Limb (tissue), 2 donors: ENCODE data around the gene TARP.

ENCODE experiments used
- DNase-seq, 2 donors: peaks; one replicate each; pipeline ENCODE4 v3.0.0-alpha.2; 2016; ENCODE audit errors: extremely low spot score in 2 of 2

TARP gene

DNA sequence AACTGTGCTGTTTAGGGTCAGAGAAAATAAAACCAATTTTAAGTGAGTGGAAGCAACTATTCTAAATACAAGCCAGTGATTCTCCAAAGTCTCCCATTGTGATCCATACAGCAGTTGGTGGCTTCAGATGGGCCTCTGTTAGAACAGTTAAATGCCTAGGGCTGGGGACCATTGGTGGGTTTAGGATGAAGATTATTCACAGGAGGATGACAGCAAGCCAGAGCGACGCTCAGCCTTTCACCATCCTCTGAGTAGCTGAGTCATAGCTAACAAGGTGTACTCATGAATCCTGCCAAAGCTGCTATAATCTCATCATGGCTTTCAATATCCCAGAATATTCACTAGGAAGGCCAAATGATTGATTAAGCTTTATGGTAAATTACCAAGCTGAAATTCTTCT lies 55.8 kb downstream of the TARP start:
- no peak for DNase-seq

DNA sequence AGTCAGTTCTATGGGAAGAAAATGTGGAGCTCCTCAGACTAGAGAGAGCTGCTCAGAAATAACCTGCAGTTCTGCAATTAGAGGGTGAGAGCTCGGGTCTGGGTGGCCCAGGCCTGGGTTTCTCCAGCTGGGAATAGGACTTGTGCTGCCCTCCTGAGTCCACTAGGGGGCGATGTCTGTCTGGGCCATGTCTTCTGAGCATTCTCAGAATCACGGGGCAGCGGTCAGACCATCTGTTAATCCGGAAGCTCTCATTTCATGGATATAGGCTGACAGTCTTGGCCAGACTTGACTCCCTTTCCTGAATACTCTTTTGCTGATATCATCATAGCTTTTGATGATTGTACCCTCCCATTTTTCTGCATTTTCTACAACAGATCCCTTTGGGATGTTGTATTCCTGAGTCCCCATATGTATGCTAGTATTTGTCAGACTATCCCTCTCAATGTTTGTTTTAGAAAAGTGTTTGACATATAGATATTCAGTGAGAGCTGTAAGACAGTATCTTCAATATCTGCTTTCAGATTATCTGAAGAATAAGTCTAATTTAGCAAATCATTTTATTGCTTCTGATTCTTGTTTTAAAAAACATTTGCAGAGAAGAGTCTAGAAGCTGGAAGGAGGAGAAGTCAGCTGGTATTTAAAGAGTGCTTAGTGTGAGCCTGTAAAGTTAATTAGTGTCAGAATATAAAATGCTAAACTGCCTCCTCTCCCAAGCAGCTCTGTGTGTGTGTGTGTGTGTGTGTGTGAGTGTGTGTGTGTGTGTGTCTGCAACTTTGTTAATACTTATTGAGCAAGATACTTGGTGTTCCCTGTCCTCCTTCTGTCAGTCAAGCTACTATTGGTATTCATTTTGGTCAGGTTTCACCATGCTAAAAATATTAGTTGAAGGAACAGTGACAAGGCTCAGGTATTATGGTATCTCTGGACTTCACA lies 57.4 kb downstream of the TARP start:
- peak; percentile 79 to 86 for DNase-seq

- DNase-seq: no peak
Measured at GRCh38 chr7:38215115-38215514, 58.3 kb downstream of the TARP start.

- no peak for DNase-seq
Measured at GRCh38 chr7:38211940-38212339, 61.5 kb downstream of the TARP start.

- DNase-seq: no peak
Measured at GRCh38 chr7:38211486-38211885, 62.0 kb downstream of the TARP start.
